Measurements from ENCODE around the gene FBN1.

GRCh38 chr15:48595981-48596380, 49.5 kb downstream of the FBN1 start:
- TF ChIP-seq, protein P1, sequence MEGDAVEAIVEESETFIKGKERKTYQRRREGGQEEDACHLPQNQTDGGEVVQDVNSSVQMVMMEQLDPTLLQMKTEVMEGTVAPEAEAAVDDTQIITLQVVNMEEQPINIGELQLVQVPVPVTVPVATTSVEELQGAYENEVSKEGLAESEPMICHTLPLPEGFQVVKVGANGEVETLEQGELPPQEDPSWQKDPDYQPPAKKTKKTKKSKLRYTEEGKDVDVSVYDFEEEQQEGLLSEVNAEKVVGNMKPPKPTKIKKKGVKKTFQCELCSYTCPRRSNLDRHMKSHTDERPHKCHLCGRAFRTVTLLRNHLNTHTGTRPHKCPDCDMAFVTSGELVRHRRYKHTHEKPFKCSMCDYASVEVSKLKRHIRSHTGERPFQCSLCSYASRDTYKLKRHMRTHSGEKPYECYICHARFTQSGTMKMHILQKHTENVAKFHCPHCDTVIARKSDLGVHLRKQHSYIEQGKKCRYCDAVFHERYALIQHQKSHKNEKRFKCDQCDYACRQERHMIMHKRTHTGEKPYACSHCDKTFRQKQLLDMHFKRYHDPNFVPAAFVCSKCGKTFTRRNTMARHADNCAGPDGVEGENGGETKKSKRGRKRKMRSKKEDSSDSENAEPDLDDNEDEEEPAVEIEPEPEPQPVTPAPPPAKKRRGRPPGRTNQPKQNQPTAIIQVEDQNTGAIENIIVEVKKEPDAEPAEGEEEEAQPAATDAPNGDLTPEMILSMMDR (IDR thresholded peaks at IDR 0.05 in 2 of 3, conservative IDR thresholded peaks at IDR 0.05 in 1 of 3; ENCODE audit: control insufficient read depth in 2 of 3, extremely low read depth in 1 of 3, insufficient read depth in 1 of 3, low read depth in 3 of 3, low read length in 3 of 3): no peak
- TF ChIP-seq POLR2A (IDR thresholded peaks at IDR 0.05; ENCODE audit: low read depth, low read length) (no peak), TAF1 (IDR thresholded peaks at IDR 0.05; ENCODE audit: borderline replicate concordance, low read depth, low read length) (no peak), CHD2 (IDR thresholded peaks at IDR 0.05; ENCODE audit: borderline replicate concordance, low read depth, low read length) (no peak), RCOR1 (conservative IDR thresholded peaks at IDR 0.05; ENCODE audit: low read depth, low read length) (no peak)
